WTC11 (cell line): ENCODE measurements around the gene ADAMTS2. TPM values are rescaled to one million over a fixed set of nuclear protein-coding genes. Genes with fewer than 3 reads are reported as not detected.

ENCODE experiments used
- ATAC-seq: fragments of 200-7000 bp; cut with Tn5 transposase; 2 replicates; pipeline ENCODE4 v1.10.0; 2021; ENCODE audit warnings: mild to moderate bottlenecking, moderate library complexity
- CTCF ChIA-PET: fragments of 300-600 bp; sonication (Branson Sonifier 250); formaldehyde crosslinking; loops from one replicate; lab custom pipeline; 2021; ENCODE audit warnings: antibody characterized with exemption; lab: Charles Lee
- POLR2A ChIA-PET: fragments of 350-600 bp; sonication (Branson Sonifier 250); formaldehyde crosslinking; loops from one replicate; lab custom pipeline; 2021; ENCODE audit warnings: antibody characterized with exemption; lab: Charles Lee
- DNase-seq: peaks from one replicate; pipeline ENCODE4 v3.0.0; 2021; ENCODE audit warnings: low spot score
- H3K27ac Mint-ChIP-seq: 2 replicates; pipeline ENCODE4 v1.8.0; 2021; ENCODE audit warnings: mixed read lengths
- H3K27me3 Mint-ChIP-seq: 2 replicates; pipeline ENCODE4 v1.8.0; 2021; ENCODE audit warnings: low read depth, mild to moderate bottlenecking, moderate library complexity, mixed read lengths
- H3K36me3 Mint-ChIP-seq: 2 replicates; pipeline ENCODE4 v1.8.0; 2021; ENCODE audit warnings: mixed read lengths
- H3K4me1 Mint-ChIP-seq: 2 replicates; pipeline ENCODE4 v1.8.0; 2022; ENCODE audit warnings: mixed read lengths
- H3K4me3 Mint-ChIP-seq: 2 replicates; pipeline ENCODE4 v1.8.0; 2021; ENCODE audit warnings: mild to moderate bottlenecking, moderate library complexity, mixed read lengths
- H3K9me3 Mint-ChIP-seq: 2 replicates; pipeline ENCODE4 v1.8.0; 2021; ENCODE audit warnings: mixed read lengths
- ATF1 ChIP-seq: sonication (generic); formaldehyde crosslinking; IDR thresholded peaks from 2 replicates; pipeline ENCODE4 v1.8.1; 2023; ENCODE audit warnings: mild to moderate bottlenecking, moderate library complexity, missing genetic modification reagents
- CREB1 ChIP-seq: sonication (generic); formaldehyde crosslinking; IDR thresholded peaks from 2 replicates; pipeline ENCODE4 v1.8.0; 2023; ENCODE audit warnings: mild to moderate bottlenecking, missing genetic modification reagents
- ETV6 ChIP-seq: sonication (generic); formaldehyde crosslinking; IDR thresholded peaks from 2 replicates; pipeline ENCODE4 v1.8.1; 2022; ENCODE audit warnings: mild to moderate bottlenecking, missing genetic modification reagents
- FOXJ3 ChIP-seq: sonication (generic); formaldehyde crosslinking; IDR thresholded peaks from 2 replicates; pipeline ENCODE4 v1.9.0; 2021; ENCODE audit warnings: missing genetic modification reagents, mild to moderate bottlenecking, borderline replicate concordance
- GTF2I ChIP-seq: fragments of 250-450 bp; sonication (Bioruptor Pico); conservative IDR thresholded peaks from 2 replicates; pipeline ENCODE4 v1.4.0; 2021; ENCODE audit warnings: mild to moderate bottlenecking
- IRF2 ChIP-seq: sonication (generic); formaldehyde crosslinking; IDR thresholded peaks from 2 replicates; pipeline ENCODE4 v1.8.0; 2022; ENCODE audit warnings: low read depth, missing genetic modification reagents, borderline replicate concordance
- JAZF1 ChIP-seq: fragments of 250-450 bp; sonication (Bioruptor Pico); IDR thresholded peaks from 2 replicates; pipeline ENCODE4 v1.9.0; 2021; ENCODE audit warnings: moderate library complexity, mild to moderate bottlenecking, inconsistent platforms
- NFE2L1 ChIP-seq: sonication (generic); formaldehyde crosslinking; IDR thresholded peaks from 2 replicates; pipeline ENCODE4 v1.8.1; 2023; ENCODE audit warnings: missing genetic modification reagents
- NR1H2 ChIP-seq: sonication (generic); formaldehyde crosslinking; IDR thresholded peaks from 2 replicates; pipeline ENCODE4 v1.9.0; 2021; ENCODE audit warnings: mild to moderate bottlenecking, moderate library complexity, missing genetic modification reagents
- RELA ChIP-seq: sonication (generic); formaldehyde crosslinking; IDR thresholded peaks from 2 replicates; pipeline ENCODE4 v1.8.1; 2022; ENCODE audit warnings: missing genetic modification reagents, mild to moderate bottlenecking, borderline replicate concordance
- RORB ChIP-seq: fragments of 250-450 bp; sonication (Bioruptor Pico); IDR thresholded peaks from 2 replicates; pipeline ENCODE4 v1.9.0; 2021; ENCODE audit warnings: mild to moderate bottlenecking
- SP1 ChIP-seq: sonication (generic); formaldehyde crosslinking; conservative IDR thresholded peaks from 2 replicates; pipeline ENCODE4 v1.8.1; 2022; ENCODE audit warnings: missing genetic modification reagents
- TEAD1 ChIP-seq: sonication (generic); formaldehyde crosslinking; IDR thresholded peaks from 2 replicates; pipeline ENCODE4 v1.8.0; 2022; ENCODE audit warnings: mild to moderate bottlenecking, missing genetic modification reagents
- TEAD4 ChIP-seq: sonication (generic); formaldehyde crosslinking; IDR thresholded peaks from 2 replicates; pipeline ENCODE4 v1.8.0; 2022; ENCODE audit warnings: mild to moderate bottlenecking, missing genetic modification reagents
- TP53 ChIP-seq: sonication (generic); formaldehyde crosslinking; IDR thresholded peaks from 2 replicates; pipeline ENCODE4 v1.8.1; 2023; ENCODE audit warnings: mild to moderate bottlenecking, missing genetic modification reagents
- ZBTB21 ChIP-seq: sonication (generic); formaldehyde crosslinking; IDR thresholded peaks from 2 replicates; pipeline ENCODE4 v1.8.1; 2023; ENCODE audit warnings: mild to moderate bottlenecking, missing genetic modification reagents, borderline replicate concordance
- ZNF121 ChIP-seq: sonication (generic); formaldehyde crosslinking; IDR thresholded peaks from 2 replicates; pipeline ENCODE4 v1.8.0; 2023; ENCODE audit warnings: missing genetic modification reagents
- ZNF263 ChIP-seq: sonication (generic); formaldehyde crosslinking; IDR thresholded peaks from 2 replicates; pipeline ENCODE4 v1.8.1; 2022; ENCODE audit warnings: low read depth, mild to moderate bottlenecking, moderate library complexity, missing genetic modification reagents
- total RNA-seq: library from RNA; stranded (reverse); gene quantifications from 3 replicates; pipeline ENCODE4 v1.2.3, GENCODE V29; 2021
- TF ChIP-seq, protein P1 (sequence below): sonication (generic); formaldehyde crosslinking; IDR thresholded peaks from 2 replicates; pipeline ENCODE4 v1.8.0; 2022; ENCODE audit warnings: mild to moderate bottlenecking, missing genetic modification reagents
- TF ChIP-seq, protein P2 (sequence below): sonication (generic); formaldehyde crosslinking; IDR thresholded peaks from 2 replicates; pipeline ENCODE4 v1.8.1; 2022; ENCODE audit warnings: missing genetic modification reagents, borderline replicate concordance
- TF ChIP-seq, protein P3 (sequence below): sonication (generic); formaldehyde crosslinking; IDR thresholded peaks from 2 replicates; pipeline ENCODE4 v1.8.1; 2022; ENCODE audit warnings: low read depth, missing genetic modification reagents, borderline replicate concordance
- TF ChIP-seq, protein P4 (sequence below): sonication (generic); formaldehyde crosslinking; IDR thresholded peaks from 2 replicates; pipeline ENCODE4 v1.8.0; 2022; ENCODE audit warnings: mild to moderate bottlenecking, missing genetic modification reagents
- TF ChIP-seq, protein P5 (sequence below): sonication (generic); formaldehyde crosslinking; IDR thresholded peaks from 2 replicates; pipeline ENCODE4 v1.8.0; 2023; ENCODE audit warnings: missing genetic modification reagents, mild to moderate bottlenecking, borderline replicate concordance
- TF ChIP-seq, protein P6 (sequence below): sonication (generic); formaldehyde crosslinking; conservative IDR thresholded peaks from 2 replicates; pipeline ENCODE4 v1.8.1; 2022; ENCODE audit warnings: mild to moderate bottlenecking, missing genetic modification reagents
- TF ChIP-seq, protein P7 (sequence below): sonication (generic); formaldehyde crosslinking; IDR thresholded peaks from 2 replicates; pipeline ENCODE4 v1.8.1; 2023; ENCODE audit warnings: mild to moderate bottlenecking, missing genetic modification reagents

The ADAMTS2 gene
- total RNA-seq, 1 experiment from 2014 or later: 11.2 TPM

DNA sequence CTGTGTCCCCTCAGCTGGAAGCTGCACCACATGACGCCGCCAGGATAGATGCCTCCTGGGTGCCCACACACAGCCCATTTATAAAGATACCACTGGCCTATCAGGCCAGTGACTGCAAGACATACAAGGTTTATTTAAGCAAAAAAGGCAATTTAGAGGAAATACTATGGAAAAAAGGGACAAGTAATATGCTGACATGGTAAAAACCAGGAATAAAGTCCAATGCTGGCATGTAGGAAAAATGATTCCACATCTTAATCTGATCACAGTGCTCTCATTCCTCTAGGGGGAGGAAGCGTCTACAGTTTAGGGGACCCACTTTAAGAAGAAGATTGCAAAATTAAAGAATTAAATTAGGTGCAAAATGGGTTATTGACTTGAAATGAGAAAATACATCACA, 205.0 kb downstream of the ADAMTS2 start (continued):
- TF ChIP-seq, protein P1, sequence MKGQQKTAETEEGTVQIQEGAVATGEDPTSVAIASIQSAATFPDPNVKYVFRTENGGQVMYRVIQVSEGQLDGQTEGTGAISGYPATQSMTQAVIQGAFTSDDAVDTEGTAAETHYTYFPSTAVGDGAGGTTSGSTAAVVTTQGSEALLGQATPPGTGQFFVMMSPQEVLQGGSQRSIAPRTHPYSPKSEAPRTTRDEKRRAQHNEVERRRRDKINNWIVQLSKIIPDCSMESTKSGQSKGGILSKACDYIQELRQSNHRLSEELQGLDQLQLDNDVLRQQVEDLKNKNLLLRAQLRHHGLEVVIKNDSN (CRISPR knock-in tag): no peak
- no peak for TF ChIP-seq IRF2 (CRISPR knock-in tag)
- TF ChIP-seq JAZF1 (CRISPR knock-in tag): no peak
- TF ChIP-seq ZNF121 (CRISPR knock-in tag): no peak
- no peak for TF ChIP-seq RORB (CRISPR knock-in tag)
- TF ChIP-seq, protein P2, sequence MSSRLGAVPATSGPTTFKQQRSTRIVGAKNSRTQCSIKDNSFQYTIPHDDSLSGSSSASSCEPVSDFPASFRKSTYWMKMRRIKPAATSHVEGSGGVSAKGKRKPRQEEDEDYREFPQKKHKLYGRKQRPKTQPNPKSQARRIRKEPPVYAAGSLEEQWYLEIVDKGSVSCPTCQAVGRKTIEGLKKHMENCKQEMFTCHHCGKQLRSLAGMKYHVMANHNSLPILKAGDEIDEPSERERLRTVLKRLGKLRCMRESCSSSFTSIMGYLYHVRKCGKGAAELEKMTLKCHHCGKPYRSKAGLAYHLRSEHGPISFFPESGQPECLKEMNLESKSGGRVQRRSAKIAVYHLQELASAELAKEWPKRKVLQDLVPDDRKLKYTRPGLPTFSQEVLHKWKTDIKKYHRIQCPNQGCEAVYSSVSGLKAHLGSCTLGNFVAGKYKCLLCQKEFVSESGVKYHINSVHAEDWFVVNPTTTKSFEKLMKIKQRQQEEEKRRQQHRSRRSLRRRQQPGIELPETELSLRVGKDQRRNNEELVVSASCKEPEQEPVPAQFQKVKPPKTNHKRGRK (CRISPR knock-in tag): no peak
- no peak for TF ChIP-seq ZBTB21 (CRISPR knock-in tag)
- TF ChIP-seq ETV6: no peak
- TF ChIP-seq, protein P3, sequence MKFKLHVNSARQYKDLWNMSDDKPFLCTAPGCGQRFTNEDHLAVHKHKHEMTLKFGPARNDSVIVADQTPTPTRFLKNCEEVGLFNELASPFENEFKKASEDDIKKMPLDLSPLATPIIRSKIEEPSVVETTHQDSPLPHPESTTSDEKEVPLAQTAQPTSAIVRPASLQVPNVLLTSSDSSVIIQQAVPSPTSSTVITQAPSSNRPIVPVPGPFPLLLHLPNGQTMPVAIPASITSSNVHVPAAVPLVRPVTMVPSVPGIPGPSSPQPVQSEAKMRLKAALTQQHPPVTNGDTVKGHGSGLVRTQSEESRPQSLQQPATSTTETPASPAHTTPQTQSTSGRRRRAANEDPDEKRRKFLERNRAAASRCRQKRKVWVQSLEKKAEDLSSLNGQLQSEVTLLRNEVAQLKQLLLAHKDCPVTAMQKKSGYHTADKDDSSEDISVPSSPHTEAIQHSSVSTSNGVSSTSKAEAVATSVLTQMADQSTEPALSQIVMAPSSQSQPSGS (CRISPR knock-in tag): no peak
- no peak for TF ChIP-seq ATF1
- no peak for TF ChIP-seq NFE2L1 (CRISPR knock-in tag)
- TF ChIP-seq TP53 (CRISPR knock-in tag): no peak
- no peak for TF ChIP-seq NR1H2 (CRISPR knock-in tag)

DNA sequence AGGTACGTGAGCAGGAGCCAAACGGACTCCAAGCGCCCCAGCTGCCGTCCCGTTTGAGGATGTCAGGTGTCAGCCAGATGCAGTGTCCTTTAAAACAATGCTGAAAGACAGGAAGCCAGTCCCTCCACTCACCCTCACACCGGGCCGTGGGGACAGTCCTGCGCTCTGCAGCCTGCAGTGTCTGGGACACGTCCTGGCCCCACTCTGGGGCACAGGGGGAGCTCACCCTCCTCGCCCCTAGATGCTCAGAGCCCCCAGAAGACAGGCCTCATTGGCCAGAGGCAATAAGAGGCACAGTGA, 205.4 kb downstream of the ADAMTS2 start:
- ChIA-PET CTCF (no interaction called here), POLR2A (no interaction called here)
- H3K36me3 Mint-ChIP-seq: no peaks in the 10 kb centered on the region

DNA sequence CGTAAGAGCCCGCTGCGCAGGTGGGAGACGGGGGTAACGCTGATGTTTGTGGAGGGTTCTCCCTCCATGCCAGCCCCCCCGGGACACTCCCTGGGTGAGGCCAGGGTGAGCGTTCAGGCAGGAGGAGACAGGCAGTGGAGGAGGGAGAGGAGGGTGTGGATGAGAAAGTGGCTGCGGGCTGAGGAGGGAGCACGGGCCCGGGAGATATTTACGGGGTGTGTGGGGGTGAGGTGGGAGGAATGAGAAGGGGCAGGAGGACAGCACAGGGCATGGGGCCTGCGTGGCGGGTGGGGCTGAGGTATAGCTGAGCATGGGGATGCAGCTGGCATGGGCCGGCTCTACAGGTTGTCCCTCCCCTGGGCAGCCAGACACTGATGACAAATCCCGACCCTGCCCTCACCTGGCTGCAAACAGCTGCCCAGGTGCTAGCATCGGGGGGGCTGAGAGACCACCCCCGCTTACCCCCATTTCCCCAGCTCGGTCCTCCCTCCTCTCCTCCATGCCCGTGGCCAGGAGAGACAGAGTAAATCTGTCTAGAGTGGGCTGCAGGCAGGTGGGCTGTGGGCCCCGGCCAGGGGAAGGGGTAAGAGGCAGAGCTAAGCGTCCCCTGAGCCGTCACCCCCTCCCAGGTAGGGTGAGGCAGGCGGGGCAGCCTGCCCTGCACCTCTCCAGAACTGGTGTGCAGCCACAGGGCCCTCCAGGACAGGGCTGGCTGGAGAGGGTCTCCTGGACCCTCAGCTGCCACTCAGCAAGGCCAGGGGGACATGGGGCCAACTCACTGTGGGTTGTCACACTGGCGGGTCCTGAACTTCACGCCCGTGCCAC, 205.9 kb downstream of the ADAMTS2 start:
- H3K4me1 Mint-ChIP-seq: no peaks in the 10 kb centered on the region
- TF ChIP-seq GTF2I (CRISPR knock-in tag) (no peak), FOXJ3 (CRISPR knock-in tag) (no peak), ZNF263 (CRISPR knock-in tag) (no peak), CREB1 (no peak), TEAD4 (CRISPR knock-in tag) (no peak), SP1 (CRISPR knock-in tag) (no peak), RELA (CRISPR knock-in tag) (no peak)
- TF ChIP-seq, protein P4, sequence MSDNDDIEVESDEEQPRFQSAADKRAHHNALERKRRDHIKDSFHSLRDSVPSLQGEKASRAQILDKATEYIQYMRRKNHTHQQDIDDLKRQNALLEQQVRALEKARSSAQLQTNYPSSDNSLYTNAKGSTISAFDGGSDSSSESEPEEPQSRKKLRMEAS (CRISPR knock-in tag): no peak
- TF ChIP-seq, protein P5, sequence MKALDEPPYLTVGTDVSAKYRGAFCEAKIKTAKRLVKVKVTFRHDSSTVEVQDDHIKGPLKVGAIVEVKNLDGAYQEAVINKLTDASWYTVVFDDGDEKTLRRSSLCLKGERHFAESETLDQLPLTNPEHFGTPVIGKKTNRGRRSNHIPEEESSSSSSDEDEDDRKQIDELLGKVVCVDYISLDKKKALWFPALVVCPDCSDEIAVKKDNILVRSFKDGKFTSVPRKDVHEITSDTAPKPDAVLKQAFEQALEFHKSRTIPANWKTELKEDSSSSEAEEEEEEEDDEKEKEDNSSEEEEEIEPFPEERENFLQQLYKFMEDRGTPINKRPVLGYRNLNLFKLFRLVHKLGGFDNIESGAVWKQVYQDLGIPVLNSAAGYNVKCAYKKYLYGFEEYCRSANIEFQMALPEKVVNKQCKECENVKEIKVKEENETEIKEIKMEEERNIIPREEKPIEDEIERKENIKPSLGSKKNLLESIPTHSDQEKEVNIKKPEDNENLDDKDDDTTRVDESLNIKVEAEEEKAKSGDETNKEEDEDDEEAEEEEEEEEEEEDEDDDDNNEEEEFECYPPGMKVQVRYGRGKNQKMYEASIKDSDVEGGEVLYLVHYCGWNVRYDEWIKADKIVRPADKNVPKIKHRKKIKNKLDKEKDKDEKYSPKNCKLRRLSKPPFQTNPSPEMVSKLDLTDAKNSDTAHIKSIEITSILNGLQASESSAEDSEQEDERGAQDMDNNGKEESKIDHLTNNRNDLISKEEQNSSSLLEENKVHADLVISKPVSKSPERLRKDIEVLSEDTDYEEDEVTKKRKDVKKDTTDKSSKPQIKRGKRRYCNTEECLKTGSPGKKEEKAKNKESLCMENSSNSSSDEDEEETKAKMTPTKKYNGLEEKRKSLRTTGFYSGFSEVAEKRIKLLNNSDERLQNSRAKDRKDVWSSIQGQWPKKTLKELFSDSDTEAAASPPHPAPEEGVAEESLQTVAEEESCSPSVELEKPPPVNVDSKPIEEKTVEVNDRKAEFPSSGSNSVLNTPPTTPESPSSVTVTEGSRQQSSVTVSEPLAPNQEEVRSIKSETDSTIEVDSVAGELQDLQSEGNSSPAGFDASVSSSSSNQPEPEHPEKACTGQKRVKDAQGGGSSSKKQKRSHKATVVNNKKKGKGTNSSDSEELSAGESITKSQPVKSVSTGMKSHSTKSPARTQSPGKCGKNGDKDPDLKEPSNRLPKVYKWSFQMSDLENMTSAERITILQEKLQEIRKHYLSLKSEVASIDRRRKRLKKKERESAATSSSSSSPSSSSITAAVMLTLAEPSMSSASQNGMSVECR: no peak
- TF ChIP-seq, protein P6, sequence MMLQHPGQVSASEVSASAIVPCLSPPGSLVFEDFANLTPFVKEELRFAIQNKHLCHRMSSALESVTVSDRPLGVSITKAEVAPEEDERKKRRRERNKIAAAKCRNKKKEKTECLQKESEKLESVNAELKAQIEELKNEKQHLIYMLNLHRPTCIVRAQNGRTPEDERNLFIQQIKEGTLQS (CRISPR knock-in tag): no peak
- TF ChIP-seq, protein P7, sequence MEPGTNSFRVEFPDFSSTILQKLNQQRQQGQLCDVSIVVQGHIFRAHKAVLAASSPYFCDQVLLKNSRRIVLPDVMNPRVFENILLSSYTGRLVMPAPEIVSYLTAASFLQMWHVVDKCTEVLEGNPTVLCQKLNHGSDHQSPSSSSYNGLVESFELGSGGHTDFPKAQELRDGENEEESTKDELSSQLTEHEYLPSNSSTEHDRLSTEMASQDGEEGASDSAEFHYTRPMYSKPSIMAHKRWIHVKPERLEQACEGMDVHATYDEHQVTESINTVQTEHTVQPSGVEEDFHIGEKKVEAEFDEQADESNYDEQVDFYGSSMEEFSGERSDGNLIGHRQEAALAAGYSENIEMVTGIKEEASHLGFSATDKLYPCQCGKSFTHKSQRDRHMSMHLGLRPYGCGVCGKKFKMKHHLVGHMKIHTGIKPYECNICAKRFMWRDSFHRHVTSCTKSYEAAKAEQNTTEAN (CRISPR knock-in tag): no peak

More for the DNA sequence above, 205.4 kb downstream of the ADAMTS2 start:
- Mint-ChIP-seq H3K27ac (no peak overlapping the region), H3K27me3 (no peaks in the 10 kb centered on the region), H3K4me3 (no peak overlapping the region), H3K9me3 (no peaks in the 10 kb centered on the region), H3K4me1 (no peaks in the 10 kb centered on the region)
- DNase-seq (no peak), ATAC-seq (no peak)
- TF ChIP-seq TEAD1 (CRISPR knock-in tag) (no peak), ZBTB21 (CRISPR knock-in tag) (no peak), CREB1 (no peak)

More for the DNA sequence above, 205.9 kb downstream of the ADAMTS2 start:
- Mint-ChIP-seq H3K36me3 (no peaks in the 10 kb centered on the region), H3K4me3 (no peak overlapping the region), H3K9me3 (no peaks in the 10 kb centered on the region), H3K27me3 (no peaks in the 10 kb centered on the region), H3K27ac (no peak overlapping the region)
- ChIA-PET CTCF (interaction anchor here (0.6 kb wide), 1 partner anchor 8 kb away, joined by 3 read pairs; no protein-coding TSS in a partner anchor), POLR2A (no interaction called here)
- ATAC-seq (no peak), DNase-seq (no peak)
